HG03175 (cell line): ENCODE measurements around the gene ADAMTSL3.

ENCODE experiments used
- ATAC-seq: cut with Tn5 transposase; IDR thresholded peaks from one replicate; pipeline ENCODE4 v1.9.1; 2021; ENCODE audit warnings: mild to moderate bottlenecking, moderate library complexity; ENCODE audit not compliant: unreplicated experiment

Gene ADAMTSL3, protein sequence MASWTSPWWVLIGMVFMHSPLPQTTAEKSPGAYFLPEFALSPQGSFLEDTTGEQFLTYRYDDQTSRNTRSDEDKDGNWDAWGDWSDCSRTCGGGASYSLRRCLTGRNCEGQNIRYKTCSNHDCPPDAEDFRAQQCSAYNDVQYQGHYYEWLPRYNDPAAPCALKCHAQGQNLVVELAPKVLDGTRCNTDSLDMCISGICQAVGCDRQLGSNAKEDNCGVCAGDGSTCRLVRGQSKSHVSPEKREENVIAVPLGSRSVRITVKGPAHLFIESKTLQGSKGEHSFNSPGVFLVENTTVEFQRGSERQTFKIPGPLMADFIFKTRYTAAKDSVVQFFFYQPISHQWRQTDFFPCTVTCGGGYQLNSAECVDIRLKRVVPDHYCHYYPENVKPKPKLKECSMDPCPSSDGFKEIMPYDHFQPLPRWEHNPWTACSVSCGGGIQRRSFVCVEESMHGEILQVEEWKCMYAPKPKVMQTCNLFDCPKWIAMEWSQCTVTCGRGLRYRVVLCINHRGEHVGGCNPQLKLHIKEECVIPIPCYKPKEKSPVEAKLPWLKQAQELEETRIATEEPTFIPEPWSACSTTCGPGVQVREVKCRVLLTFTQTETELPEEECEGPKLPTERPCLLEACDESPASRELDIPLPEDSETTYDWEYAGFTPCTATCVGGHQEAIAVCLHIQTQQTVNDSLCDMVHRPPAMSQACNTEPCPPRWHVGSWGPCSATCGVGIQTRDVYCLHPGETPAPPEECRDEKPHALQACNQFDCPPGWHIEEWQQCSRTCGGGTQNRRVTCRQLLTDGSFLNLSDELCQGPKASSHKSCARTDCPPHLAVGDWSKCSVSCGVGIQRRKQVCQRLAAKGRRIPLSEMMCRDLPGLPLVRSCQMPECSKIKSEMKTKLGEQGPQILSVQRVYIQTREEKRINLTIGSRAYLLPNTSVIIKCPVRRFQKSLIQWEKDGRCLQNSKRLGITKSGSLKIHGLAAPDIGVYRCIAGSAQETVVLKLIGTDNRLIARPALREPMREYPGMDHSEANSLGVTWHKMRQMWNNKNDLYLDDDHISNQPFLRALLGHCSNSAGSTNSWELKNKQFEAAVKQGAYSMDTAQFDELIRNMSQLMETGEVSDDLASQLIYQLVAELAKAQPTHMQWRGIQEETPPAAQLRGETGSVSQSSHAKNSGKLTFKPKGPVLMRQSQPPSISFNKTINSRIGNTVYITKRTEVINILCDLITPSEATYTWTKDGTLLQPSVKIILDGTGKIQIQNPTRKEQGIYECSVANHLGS (N-terminal part only)

DNA sequence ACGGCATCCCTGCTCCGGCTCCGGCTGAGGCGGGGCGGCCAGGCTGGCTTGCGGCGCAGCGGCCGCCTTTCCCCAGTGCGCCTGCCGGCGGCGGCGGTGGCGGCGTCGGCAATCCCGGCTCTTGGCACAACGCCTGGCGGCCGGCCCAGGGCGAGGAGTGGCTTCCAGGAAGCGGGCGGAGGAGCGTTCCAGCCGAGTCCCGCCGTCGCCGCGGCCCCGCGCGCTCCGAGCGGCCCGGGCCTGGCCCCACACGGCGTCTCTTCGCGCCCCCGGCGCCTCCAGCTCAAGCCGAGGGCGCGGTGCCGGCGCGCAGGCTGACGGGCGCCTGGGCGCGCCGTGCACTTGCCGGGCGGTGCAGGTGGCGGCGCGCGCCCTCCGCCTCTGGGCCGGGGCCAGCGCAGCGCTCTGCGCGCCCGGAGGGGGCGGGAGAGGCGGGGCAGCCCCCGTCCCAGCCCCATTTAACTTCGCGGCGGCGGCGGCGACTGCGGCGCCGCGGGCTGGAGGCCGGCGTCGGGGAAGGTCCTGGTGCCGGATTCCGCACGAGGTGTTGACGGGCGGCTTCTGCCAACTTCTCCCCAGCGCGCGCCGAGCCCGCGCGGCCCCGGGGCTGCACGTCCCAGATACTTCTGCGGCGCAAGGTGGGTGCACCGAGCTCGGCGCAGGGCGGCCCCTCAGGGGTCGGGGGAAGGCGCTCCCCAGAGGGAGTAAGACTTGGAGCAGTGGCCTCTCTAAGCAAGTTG is at the start of gene ADAMTSL3:
ADAMTSL3 (plus strand) TSS at position 485 of the 740 bp plus-strand sequence. CDS start 1,639 bp downstream, outside the sequence.
- no peak for ATAC-seq

- no peak for ATAC-seq
Observed at GRCh38 chr15:83604549-83604948, 49.4 kb upstream of the ADAMTSL3 start.

DNA sequence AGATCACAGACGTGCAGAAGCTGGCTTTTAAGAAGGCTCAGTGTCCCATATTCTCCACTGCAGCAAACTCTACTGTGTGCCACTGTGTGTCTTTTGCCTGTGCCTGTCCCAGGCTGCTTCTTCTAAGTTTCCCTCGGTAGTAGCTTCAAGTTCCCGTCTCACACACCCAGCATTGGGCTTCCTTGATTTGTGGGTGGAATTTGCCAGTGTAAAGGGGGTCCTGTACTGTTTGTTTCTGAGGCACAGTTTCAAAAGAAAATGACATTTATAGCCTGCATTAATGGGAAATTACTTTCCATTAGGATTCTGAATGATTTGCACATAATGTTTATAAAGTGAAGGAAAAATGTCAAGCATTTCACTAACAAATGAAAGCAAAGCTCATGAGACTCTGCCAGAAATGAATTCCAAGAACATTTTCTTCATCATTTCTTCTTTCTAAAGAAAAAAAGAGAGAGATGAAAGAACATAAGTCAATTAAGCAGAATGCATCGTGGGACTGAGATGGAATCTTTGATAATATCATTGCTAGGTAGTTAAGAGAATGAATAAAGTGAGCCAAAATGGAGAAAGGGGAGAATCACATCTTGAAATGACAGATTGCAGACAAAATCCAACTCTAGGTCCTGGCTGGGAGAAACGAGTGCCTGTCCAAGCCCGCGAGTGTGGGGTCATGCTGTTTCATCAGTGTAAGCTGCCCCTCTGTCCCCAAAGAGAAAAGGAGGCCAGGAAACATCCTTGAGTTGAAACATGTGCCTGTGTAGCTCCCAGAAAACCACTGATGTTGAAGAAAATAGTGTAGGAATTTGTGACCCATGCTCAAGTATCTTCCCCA is 48.6 kb upstream of the ADAMTSL3 start:
- ATAC-seq: no peak

GRCh38 chr15:83610132-83610531 is 43.8 kb upstream of the ADAMTSL3 start:
- no peak for ATAC-seq

DNA sequence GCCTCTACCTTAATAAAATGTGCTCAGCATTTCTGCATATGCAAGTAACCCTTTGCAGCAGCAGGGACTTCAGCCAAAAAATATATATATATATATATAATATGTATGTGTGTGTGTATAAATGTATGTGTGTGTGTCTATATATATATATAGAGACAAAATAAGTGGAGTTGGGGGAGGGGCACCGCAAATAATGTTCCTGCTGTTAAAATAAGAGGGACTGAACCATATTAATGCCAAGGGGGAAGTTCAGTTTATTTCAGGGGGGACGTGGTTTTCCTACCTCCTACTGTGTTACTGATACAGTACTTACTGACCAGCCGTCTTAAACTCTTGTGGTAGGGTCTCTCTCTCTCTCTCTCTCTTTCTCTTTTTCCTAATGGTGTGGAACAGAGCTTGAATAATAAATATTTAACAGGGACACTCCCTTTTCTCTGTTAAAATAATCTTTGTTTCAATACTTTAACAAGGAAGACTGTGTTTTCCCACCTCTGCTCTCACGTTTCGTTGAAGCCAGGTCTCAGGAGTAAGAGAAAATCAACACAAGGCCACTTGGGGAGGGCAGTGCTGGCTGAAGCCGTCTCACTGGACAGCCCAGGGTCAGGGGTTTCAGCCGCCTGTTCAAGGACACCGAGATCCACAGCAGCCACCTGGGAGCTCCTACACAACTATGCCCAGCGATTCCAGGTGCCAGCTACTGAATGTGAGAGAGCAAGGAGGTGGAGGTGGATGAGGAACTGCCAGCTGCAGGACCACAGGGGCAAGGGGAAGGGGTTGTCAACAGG is 42.8 kb upstream of the ADAMTSL3 start:
- ATAC-seq: no peak

DNA sequence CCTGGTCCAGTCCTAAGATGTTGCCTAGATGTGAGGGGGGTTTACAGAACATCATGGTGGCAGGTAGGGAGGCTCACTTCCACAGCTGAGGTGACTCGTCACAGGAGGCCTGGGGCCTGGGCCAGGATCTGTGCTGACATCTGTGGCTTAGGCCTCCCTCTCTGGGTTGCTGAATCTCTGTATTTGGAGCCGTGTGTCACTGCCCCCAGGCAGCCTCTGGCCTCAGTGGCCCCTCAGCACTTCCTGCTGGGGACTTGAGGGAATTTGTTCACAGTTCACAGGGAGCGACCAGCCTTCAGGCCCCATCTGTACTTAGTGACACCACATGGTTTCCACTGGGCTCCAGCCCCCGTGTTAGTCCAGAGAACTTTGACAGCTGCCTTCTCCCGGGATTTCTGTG is 41.7 kb upstream of the ADAMTSL3 start:
- ATAC-seq: no peak

GRCh38 chr15:83612898-83613635 is 40.9 kb upstream of the ADAMTSL3 start:
- no peak for ATAC-seq

DNA sequence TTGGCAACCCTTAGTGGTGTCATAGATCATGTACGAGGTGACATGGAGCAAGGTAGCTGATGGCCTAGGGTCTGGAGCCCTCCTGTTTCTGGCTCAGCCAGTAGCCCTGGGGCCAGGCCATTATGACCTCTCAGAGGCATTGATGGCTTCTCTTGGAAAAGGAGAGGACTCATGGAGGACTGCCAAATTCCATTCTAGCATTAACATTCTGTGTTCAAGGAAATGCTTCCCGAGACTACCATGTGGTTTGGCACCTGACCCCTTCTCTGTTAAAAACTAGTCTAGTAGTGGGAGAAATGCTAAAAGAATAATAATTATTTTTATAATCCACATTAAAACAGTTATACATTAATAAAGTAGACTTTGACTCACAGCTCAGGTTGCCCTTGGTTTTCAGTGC is 40.2 kb upstream of the ADAMTSL3 start:
- ATAC-seq: no peak

GRCh38 chr15:83616840-83617239 is 37.1 kb upstream of the ADAMTSL3 start:
- no peak for ATAC-seq

DNA sequence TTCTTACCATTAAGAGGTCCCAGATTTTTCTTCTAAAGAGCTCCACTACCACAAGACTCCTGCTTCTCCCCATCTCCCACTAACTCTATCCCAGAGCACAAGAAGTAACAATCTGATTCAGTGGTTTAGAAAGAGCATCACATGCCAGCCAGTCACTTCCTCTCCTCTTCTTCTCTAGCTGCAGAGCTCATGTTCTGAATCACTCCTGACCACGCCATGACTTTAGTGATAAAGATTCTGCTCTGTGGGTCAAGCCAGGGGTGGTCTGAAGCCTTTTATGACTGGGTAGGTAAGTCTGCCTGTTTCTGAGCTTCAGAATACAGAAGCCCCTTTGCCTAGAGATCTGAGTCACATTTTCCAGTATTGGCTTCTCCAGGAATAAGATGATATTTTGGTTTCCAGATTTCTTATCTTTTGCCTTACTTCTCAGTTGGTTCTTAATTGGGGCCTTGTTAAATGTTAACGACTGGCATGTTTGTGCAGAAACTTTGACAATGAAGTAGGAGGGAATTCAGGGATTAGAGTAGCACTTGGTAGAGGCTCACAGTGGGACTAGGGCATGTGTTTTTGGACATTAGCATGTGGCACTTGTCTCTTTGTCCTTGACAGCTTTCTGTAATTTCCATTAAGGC is 27.6 kb upstream of the ADAMTSL3 start:
- no peak for ATAC-seq

- ATAC-seq: no peak
Observed at GRCh38 chr15:83631534-83631933, 22.4 kb upstream of the ADAMTSL3 start.

- no peak for ATAC-seq
Observed at GRCh38 chr15:83643201-83643600, 10.7 kb upstream of the ADAMTSL3 start.

- no peak for ATAC-seq
Observed at GRCh38 chr15:83644439-83644838, 9.5 kb upstream of the ADAMTSL3 start.

- no peak for ATAC-seq
Observed at GRCh38 chr15:83650831-83651230, 3.1 kb upstream of the ADAMTSL3 start.

GRCh38 chr15:83651541-83651940 is 2.4 kb upstream of the ADAMTSL3 start:
- ATAC-seq: no peak

DNA sequence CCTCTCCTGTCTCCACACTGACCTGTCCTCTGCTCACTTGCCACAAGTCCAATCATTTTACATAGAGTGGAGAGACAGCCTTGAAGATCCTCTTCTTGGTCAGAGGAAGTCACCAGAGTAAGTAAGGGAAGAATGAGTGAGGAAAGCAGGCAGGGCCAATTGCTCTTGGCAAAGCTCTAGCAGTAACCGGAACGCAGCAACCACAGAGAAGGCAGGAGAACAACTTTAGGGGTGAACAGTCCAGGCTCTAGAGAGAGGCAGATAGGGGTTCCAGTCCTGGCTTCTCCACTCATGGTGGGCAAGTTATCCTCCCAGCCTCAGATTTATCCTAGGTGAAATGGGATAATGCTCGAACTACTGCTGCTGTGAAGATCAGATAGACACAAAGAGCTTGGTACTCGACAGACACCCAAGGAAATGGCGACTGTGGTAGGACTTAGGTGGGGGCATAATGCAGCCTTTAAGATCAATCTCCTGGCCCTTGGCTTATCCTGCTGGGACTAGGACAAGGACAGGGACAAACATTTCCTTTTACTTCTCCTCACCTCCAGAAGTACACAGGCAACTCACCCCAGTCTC is 1.2 kb upstream of the ADAMTSL3 start:
- no peak for ATAC-seq

DNA sequence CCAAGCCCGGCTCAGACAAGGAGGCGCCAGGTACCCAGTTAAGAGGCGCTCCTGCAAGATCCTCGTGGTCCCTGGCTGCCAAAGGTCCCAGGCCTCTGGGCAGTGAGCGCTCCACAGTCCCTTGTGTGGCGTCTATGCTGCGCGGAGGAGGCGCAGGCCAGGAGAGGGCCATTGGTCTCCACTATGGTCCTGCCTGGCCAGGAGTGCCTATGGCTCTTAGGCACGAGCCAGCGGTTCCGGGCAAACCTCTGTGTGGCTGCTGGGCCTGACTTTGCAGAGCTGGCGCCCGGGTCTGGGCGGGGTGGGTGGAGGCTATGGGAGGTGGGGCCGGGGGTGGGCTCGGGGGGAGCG is 660 bp upstream of the ADAMTSL3 start:
- no peak for ATAC-seq
